Thoracic aorta (tissue), 2 donors: ENCODE results near the gene MTUS2. TPM values are rescaled to one million over a fixed set of nuclear protein-coding genes. Genes with fewer than 3 reads are reported as not detected.
A peak's percentile ranks its signal among the peaks of the same experiment; 100 is the strongest.
"Not testable (repeated sequence)": the region's sequence is repeated elsewhere in the genome, so short reads cannot be mapped to it uniquely, and the experiment has no call there.

ENCODE experiments used
- ATAC-seq: fragments of 150-250 bp; one replicate; pipeline ENCODE4 v1.8.0; 2017; ENCODE audit warnings: low read depth; ENCODE audit not compliant: insufficient number of reproducible peaks, low FRiP score
- DNase-seq: peaks from one replicate; pipeline ENCODE4 v3.0.0-alpha.2; 2020; ENCODE audit warnings: low spot score
- H3K27ac ChIP-seq, 2 donors: fragments of 200-600 bp; sonication (generic); 1 replicate in 1 of 2; 2 replicates in 1 of 2; pipeline ENCODE4 v1.5.1; 2016; ENCODE audit warnings: mild to moderate bottlenecking in 2 of 2, moderate library complexity in 2 of 2
- H3K27me3 ChIP-seq: fragments of 200-600 bp; sonication (generic); replicated peaks from 2 replicates; pipeline ENCODE4 v1.6.0; 2016; ENCODE audit warnings: mild to moderate bottlenecking; ENCODE audit not compliant: insufficient read depth
- H3K36me3 ChIP-seq: fragments of 200-600 bp; sonication (generic); one replicate; pipeline ENCODE4 v1.5.1; 2016
- H3K4me1 ChIP-seq, 2 donors: fragments of 200-600 bp; sonication (generic); 1 replicate in 1 of 2; 2 replicates in 1 of 2; pipeline versions ENCODE4 v1.5.1 to v1.6.0; 2016; ENCODE audit warnings: low read depth in 2 of 2, mild to moderate bottlenecking in 1 of 2; ENCODE audit not compliant: control insufficient read depth in 1 of 2
- H3K4me3 ChIP-seq: fragments of 200-600 bp; sonication (generic); 2 replicates; pipeline ENCODE4 v1.5.1; 2016; ENCODE audit warnings: mild to moderate bottlenecking
- H3K9me3 ChIP-seq: fragments of 200-600 bp; sonication (generic); 2 replicates; pipeline ENCODE4 v1.5.1; 2016
- total RNA-seq, 2 donors: library from RNA; depleted of rRNA; stranded (reverse); fragments of >200 nt; gene quantifications; one replicate each; pipeline versions ENCODE4 v1.1.0 to v1.2.3, GENCODE V29; 2016
- TF ChIP-seq, protein P1 (sequence below): fragments of 200-600 bp; sonication (generic); IDR thresholded peaks from one replicate; pipeline ENCODE4 v1.5.1; 2019; ENCODE audit warnings: antibody characterized with exemption

Gene MTUS2
- total RNA-seq, 2 donors from 2014 or later: 14.9 to 26.4 TPM

DNA sequence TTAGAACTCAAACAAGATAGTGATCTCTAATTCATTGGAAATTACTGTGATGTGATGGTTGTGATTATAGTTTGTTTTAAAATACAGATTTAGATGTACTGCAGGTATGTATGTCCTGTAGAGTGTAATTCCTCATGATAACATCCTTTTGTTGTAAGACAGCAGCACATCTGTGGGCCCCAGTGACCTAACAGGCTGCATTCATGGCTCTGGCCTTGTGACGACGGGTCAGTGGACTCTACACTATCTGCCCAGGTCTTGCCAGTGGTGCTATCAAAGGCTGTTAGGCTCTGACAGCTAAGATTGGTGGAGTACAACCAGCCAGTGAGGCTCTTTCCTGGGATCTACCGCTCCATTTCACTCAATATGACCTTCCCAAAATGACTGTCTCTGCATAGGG is 158.4 kb downstream of the MTUS2 start:
- no peak overlapping the region for H3K4me3 ChIP-seq
- no peak for ATAC-seq
- TF ChIP-seq, protein P1, sequence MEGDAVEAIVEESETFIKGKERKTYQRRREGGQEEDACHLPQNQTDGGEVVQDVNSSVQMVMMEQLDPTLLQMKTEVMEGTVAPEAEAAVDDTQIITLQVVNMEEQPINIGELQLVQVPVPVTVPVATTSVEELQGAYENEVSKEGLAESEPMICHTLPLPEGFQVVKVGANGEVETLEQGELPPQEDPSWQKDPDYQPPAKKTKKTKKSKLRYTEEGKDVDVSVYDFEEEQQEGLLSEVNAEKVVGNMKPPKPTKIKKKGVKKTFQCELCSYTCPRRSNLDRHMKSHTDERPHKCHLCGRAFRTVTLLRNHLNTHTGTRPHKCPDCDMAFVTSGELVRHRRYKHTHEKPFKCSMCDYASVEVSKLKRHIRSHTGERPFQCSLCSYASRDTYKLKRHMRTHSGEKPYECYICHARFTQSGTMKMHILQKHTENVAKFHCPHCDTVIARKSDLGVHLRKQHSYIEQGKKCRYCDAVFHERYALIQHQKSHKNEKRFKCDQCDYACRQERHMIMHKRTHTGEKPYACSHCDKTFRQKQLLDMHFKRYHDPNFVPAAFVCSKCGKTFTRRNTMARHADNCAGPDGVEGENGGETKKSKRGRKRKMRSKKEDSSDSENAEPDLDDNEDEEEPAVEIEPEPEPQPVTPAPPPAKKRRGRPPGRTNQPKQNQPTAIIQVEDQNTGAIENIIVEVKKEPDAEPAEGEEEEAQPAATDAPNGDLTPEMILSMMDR: no peak
- no peaks in the 10 kb centered on the region for H3K27me3 ChIP-seq
- peaks cover 26 to 78% of the 10 kb centered on the region in 2 donors for H3K4me1 ChIP-seq
- no peaks in the 10 kb centered on the region for H3K36me3 ChIP-seq
- DNase-seq: no peak
- H3K27ac ChIP-seq: no peak overlapping the region
- no peaks in the 10 kb centered on the region for H3K9me3 ChIP-seq

DNA sequence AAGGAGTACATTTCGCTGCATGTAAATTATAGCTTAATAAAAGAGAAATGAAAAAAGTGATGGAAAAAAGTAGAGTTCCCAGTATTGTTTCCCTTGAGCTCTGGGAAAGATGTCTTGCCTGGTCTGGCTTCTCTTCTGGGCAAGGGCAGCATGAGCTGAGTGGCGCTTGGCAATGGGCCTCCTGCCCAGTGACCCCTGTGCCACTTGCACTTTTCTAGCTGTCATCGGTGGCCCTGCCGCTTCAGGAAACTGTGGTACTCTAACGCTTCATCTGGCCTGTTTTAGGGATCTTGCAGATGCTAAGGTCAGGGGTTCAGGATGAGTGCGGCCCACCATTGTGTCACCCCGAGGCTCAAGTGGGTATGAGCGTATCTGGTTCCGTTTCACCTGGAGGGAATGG is 161.4 kb downstream of the MTUS2 start:
- TF ChIP-seq, protein P1: no peak
- Histone ChIP-seq H3K27ac (peak overlapping the region; percentile 77 to 92), H3K4me1 (peaks cover 33 to 78% of the 10 kb centered on the region in 2 donors), H3K9me3 (no peaks in the 10 kb centered on the region), H3K36me3 (no peaks in the 10 kb centered on the region), H3K27me3 (no peaks in the 10 kb centered on the region), H3K4me3 (peak overlapping the region; percentile 43)
- ATAC-seq (no peak), DNase-seq (no peak)

DNA sequence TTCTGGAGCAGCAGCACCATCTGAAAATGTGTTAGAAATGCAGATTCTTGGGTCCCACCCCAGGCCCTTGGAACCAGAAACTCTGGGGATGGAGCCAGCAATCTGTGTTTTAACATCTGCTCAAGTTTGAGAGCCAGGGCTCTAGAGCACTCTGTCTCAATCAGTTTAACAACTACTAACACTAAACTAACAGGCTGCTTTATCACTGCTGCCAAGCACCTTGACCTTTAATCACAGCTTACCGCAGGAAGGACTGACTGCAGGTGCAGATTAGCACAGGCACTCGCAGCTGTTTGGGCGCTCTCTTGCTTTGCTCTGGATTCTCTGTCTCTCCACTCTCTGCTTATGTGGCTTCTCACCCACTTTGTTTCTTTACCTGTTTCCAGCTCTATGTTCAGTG is 163.5 kb downstream of the MTUS2 start:
- no peak for ATAC-seq

DNA sequence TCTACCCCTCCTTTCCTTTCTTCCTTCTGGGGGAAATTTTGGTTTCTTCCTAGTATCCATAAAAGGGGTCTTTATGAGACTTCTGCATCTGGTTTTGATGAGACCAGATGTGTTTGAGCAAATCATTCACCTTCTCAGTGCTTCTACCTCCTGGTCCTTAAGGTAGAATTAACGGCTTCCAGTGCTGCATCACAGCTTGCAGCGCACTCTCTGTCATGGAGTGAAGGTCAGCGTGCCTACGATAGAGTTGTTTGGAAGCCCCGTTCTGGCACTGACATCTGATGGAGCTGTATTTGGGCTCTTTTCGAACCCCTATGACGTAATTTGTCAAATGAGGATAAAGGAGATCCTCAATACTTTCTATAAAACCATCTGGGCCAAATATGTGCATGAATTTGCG is 164.2 kb downstream of the MTUS2 start:
- peak overlapping the region; percentile 63 for H3K4me3 ChIP-seq
- no peaks in the 10 kb centered on the region for H3K9me3 ChIP-seq
- no peak for ATAC-seq
- no peaks in the 10 kb centered on the region for H3K36me3 ChIP-seq
- peak overlapping the region; percentile 68 to 85 for H3K27ac ChIP-seq
- DNase-seq: no peak
- H3K27me3 ChIP-seq: no peaks in the 10 kb centered on the region
- TF ChIP-seq, protein P1: no peak
- peaks cover 47 to 89% of the 10 kb centered on the region in 2 donors for H3K4me1 ChIP-seq

More for the DNA sequence above, 163.5 kb downstream of the MTUS2 start:
- peak overlapping the region; percentile 63 for H3K4me3 ChIP-seq
- H3K27ac ChIP-seq: peak overlapping the region; percentile 68 to 85
- no peaks in the 10 kb centered on the region for H3K27me3 ChIP-seq
- no peak for DNase-seq
- peaks cover 45 to 87% of the 10 kb centered on the region in 2 donors for H3K4me1 ChIP-seq
- no peaks in the 10 kb centered on the region for H3K9me3 ChIP-seq
- H3K36me3 ChIP-seq: no peaks in the 10 kb centered on the region
- TF ChIP-seq, protein P1: no peak

DNA sequence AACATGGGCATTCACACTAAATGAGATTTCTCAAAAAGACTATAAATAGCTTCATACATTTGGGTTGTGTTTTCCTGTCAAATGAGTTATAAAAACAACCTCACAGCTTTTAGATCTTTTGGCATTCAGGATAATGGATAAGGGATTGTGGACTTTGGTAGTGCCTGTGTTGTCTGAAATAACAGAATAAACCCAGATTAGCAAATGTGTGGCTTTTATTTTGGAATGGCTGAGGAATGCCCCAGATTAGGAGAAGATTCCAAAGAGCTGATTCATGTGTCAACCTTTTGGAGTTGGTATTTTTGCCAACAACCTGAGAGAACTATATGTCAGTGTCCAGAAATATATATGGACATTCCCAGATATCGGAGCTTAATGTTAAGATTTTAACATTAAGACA is 164.7 kb downstream of the MTUS2 start:
- ATAC-seq (peak; percentile 54), DNase-seq (no peak)
- H3K4me1 ChIP-seq: peaks cover 50 to 90% of the 10 kb centered on the region in 2 donors
- no peaks in the 10 kb centered on the region for H3K36me3 ChIP-seq
- peak overlapping the region; percentile 63 for H3K4me3 ChIP-seq
- peak overlapping the region; percentile 68 to 85 for H3K27ac ChIP-seq
- H3K9me3 ChIP-seq: no peaks in the 10 kb centered on the region
- no peaks in the 10 kb centered on the region for H3K27me3 ChIP-seq
- TF ChIP-seq, protein P1: no peak

DNA sequence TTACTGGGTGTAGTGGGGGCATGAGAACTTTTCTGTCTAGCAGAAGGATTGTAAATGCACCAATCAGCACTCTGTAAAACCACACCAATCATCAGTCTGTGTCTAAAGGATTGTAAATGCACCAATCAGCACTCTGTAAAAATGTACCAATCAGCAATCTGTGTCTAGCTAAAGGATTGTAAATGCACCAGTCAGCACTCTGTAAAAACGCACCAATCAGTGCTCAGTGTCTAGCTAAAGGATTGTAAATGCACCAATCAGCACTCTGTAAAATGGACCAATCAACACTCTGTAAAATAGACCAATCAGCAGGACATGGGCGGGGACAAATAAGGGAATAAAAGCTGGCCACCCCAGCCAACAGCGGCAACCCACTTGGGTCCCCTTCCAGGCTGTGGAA is 170.2 kb downstream of the MTUS2 start:
- H3K27ac ChIP-seq: peak overlapping the region in 1 of 2 donors; percentile 61
- ATAC-seq, H3K36me3 ChIP-seq: not testable (repeated sequence)

More for the DNA sequence above, 170.2 kb downstream of the MTUS2 start:
- H3K4me3 ChIP-seq, DNase-seq, H3K27me3 ChIP-seq, H3K9me3 ChIP-seq: not testable (repeated sequence)
- peaks cover 25 to 65% of the 10 kb centered on the region in 2 donors for H3K4me1 ChIP-seq
